ENCODE measurements around the gene RXRA.

GRCh38 chr9:134391319-134392231 lies 65.3 kb downstream of the RXRA start:
- TF ChIP-seq, protein P1, sequence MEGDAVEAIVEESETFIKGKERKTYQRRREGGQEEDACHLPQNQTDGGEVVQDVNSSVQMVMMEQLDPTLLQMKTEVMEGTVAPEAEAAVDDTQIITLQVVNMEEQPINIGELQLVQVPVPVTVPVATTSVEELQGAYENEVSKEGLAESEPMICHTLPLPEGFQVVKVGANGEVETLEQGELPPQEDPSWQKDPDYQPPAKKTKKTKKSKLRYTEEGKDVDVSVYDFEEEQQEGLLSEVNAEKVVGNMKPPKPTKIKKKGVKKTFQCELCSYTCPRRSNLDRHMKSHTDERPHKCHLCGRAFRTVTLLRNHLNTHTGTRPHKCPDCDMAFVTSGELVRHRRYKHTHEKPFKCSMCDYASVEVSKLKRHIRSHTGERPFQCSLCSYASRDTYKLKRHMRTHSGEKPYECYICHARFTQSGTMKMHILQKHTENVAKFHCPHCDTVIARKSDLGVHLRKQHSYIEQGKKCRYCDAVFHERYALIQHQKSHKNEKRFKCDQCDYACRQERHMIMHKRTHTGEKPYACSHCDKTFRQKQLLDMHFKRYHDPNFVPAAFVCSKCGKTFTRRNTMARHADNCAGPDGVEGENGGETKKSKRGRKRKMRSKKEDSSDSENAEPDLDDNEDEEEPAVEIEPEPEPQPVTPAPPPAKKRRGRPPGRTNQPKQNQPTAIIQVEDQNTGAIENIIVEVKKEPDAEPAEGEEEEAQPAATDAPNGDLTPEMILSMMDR (IDR thresholded peaks at IDR 0.05; ENCODE audit: insufficient read depth, low read length, poor library complexity, severe bottlenecking), result no peak
- no peak for TF ChIP-seq EZH2phosphoT487 (conservative IDR thresholded peaks at IDR 0.05; ENCODE audit: low read length)

Data from SU-DHL-6 (cell line).